ENCODE data around the gene WNT9A.
A peak's percentile ranks its signal among the peaks of the same experiment; 100 is the strongest.

The WNT9A gene

GRCh38 chr1:227894831-227895451 is 52.8 kb downstream of the WNT9A start:
- TF ChIP-seq CTCF (IDR thresholded peaks at IDR 0.05; ENCODE audit: low read depth, low read length) = no peak
- H3K4me3 ChIP-seq (replicated peaks in 1 of 2; ENCODE audit: low read depth in 2 of 2, low read length in 2 of 2) = no peak overlapping the region
- no peak for DNase-seq (ENCODE audit: low read depth in 2 of 2)

- TF ChIP-seq CTCF (IDR thresholded peaks at IDR 0.05; ENCODE audit: low read depth, low read length) = no peak
- H3K4me3 ChIP-seq (replicated peaks in 1 of 2; ENCODE audit: low read depth in 2 of 2, low read length in 2 of 2) = no peak overlapping the region
- no peak for DNase-seq (ENCODE audit: low read depth in 2 of 2)
Observed at GRCh38 chr1:227893949-227894721, 53.6 kb downstream of the WNT9A start.

- no peak overlapping the region for H3K4me3 ChIP-seq (replicated peaks in 1 of 2; ENCODE audit: low read depth in 2 of 2, low read length in 2 of 2)
- no peak for TF ChIP-seq CTCF (IDR thresholded peaks at IDR 0.05; ENCODE audit: low read depth, low read length)
- no peak for DNase-seq (ENCODE audit: low read depth in 2 of 2)
Observed at GRCh38 chr1:227893300-227893948, 54.3 kb downstream of the WNT9A start.

GRCh38 chr1:227892489-227893299 is 55.0 kb downstream of the WNT9A start:
- no peak for TF ChIP-seq CTCF (IDR thresholded peaks at IDR 0.05; ENCODE audit: low read depth, low read length)
- no peak overlapping the region for H3K4me3 ChIP-seq (replicated peaks in 1 of 2; ENCODE audit: low read depth in 2 of 2, low read length in 2 of 2)
- DNase-seq (ENCODE audit: low read depth in 2 of 2) = peak in 1 of 2 donors; percentile 47

GRCh38 chr1:227891955-227892488 is 55.7 kb downstream of the WNT9A start:
- no peak for TF ChIP-seq CTCF (IDR thresholded peaks at IDR 0.05; ENCODE audit: low read depth, low read length)
- no peak for DNase-seq (ENCODE audit: low read depth in 2 of 2)
- no peak overlapping the region for H3K4me3 ChIP-seq (replicated peaks in 1 of 2; ENCODE audit: low read depth in 2 of 2, low read length in 2 of 2)

GRCh38 chr1:227891223-227891954 is 56.3 kb downstream of the WNT9A start:
- no peak overlapping the region for H3K4me3 ChIP-seq (replicated peaks in 1 of 2; ENCODE audit: low read depth in 2 of 2, low read length in 2 of 2)
- DNase-seq (ENCODE audit: low read depth in 2 of 2) = no peak
- no peak for TF ChIP-seq CTCF (IDR thresholded peaks at IDR 0.05; ENCODE audit: low read depth, low read length)

Measured in cardiac fibroblast (primary cell).